GM19099 (cell line): ENCODE results near the gene HBD.

Source experiments
- POLR2A ChIP-seq: IDR thresholded peaks from 3 replicates; pipeline ENCODE4 v1.6.1; 2011; ENCODE audit warnings: low read depth; ENCODE audit not compliant: insufficient read length; ENCODE audit errors: extremely low read depth

The HBD gene

GRCh38 chr11:5234381-5234834 lies at the start of gene HBD:
Gene HBD, minus strand, starts transcription at chr11:5234483. Its CDS starts 50 bp downstream, at chr11:5234433.
- TF ChIP-seq POLR2A = no peak

GRCh38 chr11:5283882-5284281 lies 49.6 kb upstream of the HBD start:
- no peak for TF ChIP-seq POLR2A

GRCh38 chr11:5283086-5283485 lies 48.8 kb upstream of the HBD start:
- no peak for TF ChIP-seq POLR2A

- no peak for TF ChIP-seq POLR2A
These were observed 48.3 kb upstream of the HBD start for GRCh38 chr11:5282628-5283027.

- no peak for TF ChIP-seq POLR2A
These were observed 47.3 kb upstream of the HBD start for GRCh38 chr11:5281596-5281995.

GRCh38 chr11:5280582-5281102 lies 46.4 kb upstream of the HBD start:
- no peak for TF ChIP-seq POLR2A

- no peak for TF ChIP-seq POLR2A
These were observed 45.3 kb upstream of the HBD start for GRCh38 chr11:5279471-5280090.

GRCh38 chr11:5277807-5278382 lies 43.6 kb upstream of the HBD start:
- TF ChIP-seq POLR2A = no peak

GRCh38 chr11:5276697-5277096 lies 42.4 kb upstream of the HBD start:
- TF ChIP-seq POLR2A = no peak

- TF ChIP-seq POLR2A = no peak
These were observed 41.3 kb upstream of the HBD start for GRCh38 chr11:5275369-5276110.

GRCh38 chr11:5274395-5274794 lies 40.1 kb upstream of the HBD start:
- TF ChIP-seq POLR2A = no peak

GRCh38 chr11:5272395-5273017 lies 38.2 kb upstream of the HBD start:
- no peak for TF ChIP-seq POLR2A

- TF ChIP-seq POLR2A = no peak
These were observed 35.4 kb upstream of the HBD start, which contains the start of gene HBE1 for GRCh38 chr11:5269715-5270147. Gene HBE1, minus strand, starts transcription at chr11:5269945. Its CDS starts 55 bp downstream, at chr11:5269890.

GRCh38 chr11:5267033-5267563 lies 32.8 kb upstream of the HBD start:
- no peak for TF ChIP-seq POLR2A

- no peak for TF ChIP-seq POLR2A
These were observed 32.3 kb upstream of the HBD start for GRCh38 chr11:5266609-5267008.
